GM10847 (cell line): ENCODE measurements around the gene RENBP.

Experiments
- POLR2A ChIP-seq: IDR thresholded peaks from 2 replicates; pipeline ENCODE4 v1.6.1; 2011; ENCODE audit not compliant: insufficient read length; ENCODE audit errors: extremely low read depth

The RENBP gene

DNA sequence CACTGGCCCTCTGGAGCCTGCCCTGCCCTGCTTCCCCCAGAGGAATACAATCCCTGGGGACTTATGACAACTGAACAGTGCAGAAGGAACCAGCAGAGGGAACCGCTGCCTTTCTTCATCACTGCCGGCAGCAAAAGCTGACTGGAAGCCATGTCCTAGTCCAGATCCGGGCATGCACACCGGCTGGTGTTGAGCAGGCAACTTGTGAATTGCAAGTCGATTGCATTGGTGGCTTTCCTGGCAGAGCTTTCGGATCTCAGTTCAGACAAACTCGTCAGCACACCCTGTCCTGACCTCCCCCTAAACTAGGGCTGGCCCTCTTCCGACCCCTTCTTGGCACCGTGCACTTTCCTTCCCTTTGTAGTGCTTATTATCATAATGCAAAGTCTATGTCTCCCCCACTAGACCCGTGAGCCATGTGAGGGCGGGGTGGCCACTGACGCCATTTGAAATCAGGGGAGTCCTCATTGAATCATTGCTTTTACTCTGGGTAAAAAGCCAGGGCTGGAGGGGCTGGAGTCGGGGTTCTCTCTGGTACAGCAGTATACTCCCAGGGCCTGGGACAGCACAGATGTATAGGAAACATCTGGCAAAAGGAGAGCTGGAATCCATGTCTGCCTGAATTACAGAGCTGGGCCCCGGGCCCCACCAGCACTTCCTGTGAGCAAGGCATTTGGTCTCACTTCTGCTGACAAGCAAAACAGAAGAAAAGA is 20.1 kb downstream of the RENBP start:
- TF ChIP-seq POLR2A: no peak

DNA sequence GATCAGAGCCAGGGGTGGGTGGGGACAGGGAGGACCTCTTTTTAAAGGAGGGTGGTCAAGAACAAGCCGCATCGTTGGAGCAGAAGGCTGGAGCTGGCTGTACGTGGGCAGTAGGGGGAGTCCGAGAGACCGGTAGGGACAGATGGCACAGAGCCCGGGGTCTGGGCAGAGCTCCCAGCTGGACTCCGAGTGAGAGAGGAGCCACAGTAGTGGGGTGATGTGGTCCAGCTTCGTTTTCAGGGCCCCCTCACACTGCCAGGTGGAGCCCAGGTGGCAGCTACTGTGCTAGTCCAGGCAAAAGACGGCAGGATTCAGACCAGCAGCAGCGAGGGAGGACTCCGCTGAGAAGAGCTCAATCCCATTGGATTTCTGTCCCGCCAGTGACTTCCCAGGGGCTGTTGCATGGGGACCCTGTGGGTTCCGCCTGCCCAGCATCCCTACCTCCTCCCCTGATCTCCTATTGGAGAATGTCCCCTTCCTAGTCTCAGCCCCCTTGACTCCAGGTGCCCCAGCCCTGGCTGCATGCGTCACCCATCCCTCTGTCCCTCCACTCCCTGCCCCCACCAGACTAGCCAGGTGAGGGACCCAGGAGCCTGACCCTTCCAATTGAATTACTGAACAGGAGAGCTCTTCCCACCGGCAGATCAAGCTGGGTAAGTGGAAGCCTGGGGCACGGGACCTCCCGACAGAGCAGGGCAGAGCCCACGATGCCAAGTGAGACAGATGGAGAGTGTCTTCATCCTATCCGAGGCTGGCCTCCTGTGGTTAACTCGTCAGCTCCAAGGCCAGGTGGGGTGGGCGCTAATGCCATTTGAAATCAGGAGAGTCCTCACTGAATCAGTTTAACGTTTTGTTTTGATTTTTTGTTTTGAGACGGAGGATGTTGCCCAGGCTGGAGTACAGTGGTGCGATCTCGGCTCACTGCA is 21.2 kb downstream of the RENBP start:
- no peak for TF ChIP-seq POLR2A

- TF ChIP-seq POLR2A: no peak
Observed at GRCh38 chrX:153921511-153922446, 22.7 kb downstream of the RENBP start.

GRCh38 chrX:153921070-153921469 is 23.4 kb downstream of the RENBP start:
- TF ChIP-seq POLR2A: no peak

DNA sequence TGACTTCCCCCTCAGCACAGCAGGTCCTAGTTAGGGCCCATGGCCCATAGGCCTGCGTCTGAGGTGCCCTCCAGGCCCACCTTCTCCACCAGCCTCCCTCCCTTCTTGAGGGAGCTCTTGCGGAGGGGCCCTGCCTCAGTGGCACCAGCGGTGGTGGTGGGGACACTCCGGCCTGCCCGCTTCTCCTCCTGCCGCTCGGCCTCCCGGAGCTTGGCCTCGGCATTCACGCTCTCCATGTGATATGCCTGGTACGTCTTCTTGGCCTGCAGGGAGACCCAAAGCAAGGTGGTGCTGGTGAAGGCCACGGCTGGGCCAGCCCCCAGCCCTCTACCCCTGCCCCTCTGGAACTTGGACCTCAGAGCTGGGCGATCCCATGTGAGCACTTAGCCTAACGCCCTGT is 23.9 kb downstream of the RENBP start:
- TF ChIP-seq POLR2A: no peak

DNA sequence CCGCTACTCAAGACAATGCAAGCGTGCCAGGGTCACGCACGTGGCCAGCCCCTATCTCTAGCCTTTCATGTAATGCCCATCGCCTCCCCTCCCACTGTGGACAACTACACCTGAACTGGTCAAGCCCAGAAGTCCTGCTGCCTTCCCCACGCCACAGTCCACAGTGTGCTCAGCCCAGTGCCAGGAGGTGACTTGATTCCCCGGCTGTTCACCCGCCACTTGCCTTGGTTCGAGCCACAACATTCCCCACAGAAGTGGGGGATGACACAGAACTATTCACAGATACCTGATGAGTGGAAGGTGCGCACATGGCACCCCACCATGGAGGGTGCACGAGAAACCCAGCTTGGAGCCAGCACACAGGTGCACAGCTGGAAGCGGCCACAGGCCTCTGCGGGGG is 25.2 kb downstream of the RENBP start:
- no peak for TF ChIP-seq POLR2A

- TF ChIP-seq POLR2A: no peak
Observed at GRCh38 chrX:153917869-153918268, 26.6 kb downstream of the RENBP start.

DNA sequence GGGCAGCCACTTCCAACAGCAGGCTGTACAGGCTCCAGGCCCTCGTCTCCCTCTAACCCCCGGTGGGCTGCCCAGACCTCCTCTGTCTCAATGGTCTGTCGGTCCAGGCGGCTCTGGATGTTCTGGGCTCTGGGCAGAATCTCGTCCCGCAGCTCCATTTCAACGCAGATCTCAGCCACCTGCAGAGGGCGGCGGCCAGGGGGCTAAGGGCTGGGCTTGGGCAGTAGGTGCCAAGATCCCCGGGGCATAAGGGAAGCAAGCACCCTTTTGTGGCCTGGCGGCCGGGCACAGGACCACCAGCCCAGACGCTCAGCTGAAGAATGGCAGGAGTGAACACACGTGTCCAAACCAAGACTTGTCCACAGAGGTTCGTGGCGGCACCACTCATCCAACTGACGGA is 30.7 kb downstream of the RENBP start:
- no peak for TF ChIP-seq POLR2A

DNA sequence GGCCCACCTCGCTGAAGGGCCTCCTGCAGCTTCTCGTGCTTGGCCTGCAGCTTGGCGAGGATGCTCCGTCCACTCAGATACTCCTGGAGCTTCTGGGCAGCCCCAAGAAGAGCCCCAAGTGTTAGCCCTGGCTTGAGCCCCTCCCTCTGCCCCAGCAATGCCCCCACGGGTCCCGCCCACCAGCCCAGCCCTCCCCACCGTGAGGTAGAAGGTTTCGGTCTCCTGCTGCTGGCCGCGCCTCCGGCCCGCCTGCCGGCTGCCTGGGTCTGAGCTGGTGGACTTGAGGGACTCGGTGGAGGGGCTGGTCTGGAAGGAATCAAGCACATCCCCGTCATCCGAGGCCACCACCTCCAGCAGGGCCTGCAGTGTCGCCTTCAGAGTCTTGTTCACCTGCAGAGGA is 31.2 kb downstream of the RENBP start:
- TF ChIP-seq POLR2A: no peak

DNA sequence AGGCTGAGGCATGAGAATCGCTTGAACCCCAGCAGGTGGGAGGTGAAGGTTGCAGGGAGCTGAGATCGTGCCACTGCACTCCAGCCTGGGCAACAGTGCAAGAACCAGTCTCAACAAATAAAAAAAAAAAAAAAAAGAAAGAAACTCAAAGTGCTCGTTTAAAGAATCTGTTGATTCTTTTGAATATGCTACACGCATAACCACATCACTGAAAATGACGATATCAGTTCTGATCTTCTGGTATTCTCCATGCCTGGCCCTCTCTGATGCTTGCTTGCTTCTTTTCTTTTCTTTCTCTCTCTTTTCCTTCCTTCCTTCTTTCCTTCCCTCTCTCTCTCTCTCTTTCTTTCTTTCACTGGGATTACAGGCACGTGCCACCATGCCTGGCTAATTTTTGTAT is 32.6 kb downstream of the RENBP start:
- TF ChIP-seq POLR2A: no peak

- no peak for TF ChIP-seq POLR2A
Observed at GRCh38 chrX:153910446-153910845, 34.0 kb downstream of the RENBP start.

GRCh38 chrX:153909980-153910360 is 34.5 kb downstream of the RENBP start:
- TF ChIP-seq POLR2A: no peak

DNA sequence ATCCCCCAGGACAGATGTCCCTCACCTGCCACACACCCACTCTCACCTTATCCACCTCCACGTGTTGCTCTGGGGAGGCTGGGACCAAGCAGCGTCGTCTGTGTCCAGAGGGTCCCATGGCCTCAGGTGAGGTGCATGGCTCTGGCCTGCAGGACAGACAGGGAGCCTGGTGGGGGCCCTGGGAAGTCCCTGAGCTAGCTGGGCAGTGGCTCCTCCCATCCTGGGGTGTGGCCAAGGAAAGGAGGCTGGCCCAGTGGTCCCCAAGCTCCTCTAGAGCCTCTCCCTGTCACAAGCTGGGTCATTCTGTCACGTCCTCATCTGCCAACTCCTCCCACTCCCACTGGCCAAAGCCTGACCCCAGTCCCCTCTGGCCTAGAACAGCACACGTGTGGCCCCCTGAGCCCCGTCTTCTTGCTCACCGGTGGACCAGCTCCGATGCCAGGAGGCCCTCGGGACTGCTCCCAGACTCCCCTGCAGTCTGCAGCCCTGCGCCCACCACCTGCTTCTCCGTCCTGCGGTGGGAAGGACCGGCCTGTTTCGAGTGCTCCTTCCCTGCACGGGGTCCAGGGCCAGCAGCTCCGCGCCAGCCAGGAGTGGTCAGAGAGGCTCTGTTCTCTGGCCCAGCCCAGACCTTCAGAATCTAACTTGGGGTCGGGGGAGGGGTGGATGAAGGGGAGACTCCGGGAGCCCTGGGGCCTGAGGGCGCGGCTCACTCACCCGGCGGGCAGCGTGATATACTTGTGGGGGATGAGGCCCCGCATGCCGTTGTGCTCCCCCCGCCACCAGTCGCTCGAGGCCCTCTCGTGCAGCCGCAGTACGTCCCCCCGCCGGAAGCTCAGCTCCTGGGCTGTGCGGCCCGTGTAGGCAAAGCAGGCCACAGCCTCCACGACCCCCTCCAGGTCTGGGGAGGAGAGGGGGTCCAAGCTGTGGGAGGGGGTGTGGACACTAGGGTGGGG is 35.1 kb downstream of the RENBP start:
- TF ChIP-seq POLR2A: no peak

DNA sequence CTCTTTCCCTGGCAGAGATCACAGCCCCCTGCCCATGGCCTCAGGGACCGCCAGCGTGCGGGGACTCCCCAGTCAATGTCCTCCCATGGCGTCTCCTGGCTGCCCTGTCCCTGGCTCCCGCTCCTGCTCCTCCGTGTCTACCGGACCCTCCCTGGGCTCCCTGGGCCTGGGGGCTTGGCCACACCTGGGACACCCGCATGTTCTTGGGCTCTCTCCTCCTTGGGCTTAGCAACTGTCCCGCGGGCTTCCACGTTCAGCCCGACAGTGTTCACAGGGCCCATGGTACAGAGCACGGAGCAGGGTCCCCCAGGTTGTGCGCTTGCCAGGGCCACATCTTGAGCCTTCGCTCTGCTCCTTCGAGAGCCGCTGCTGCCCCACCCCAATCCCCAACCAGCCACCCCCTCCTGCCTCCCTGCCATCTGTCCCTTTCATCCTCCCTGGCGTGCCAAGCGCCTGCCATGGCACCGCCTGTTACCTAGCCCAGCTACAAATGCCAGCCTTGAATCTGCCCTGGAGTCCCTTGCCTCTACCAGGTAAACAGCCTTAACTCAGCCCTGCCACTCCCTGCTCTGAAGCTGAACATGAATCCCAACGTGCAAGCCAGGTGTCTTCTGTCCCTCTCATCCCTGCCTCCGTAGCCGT is 36.1 kb downstream of the RENBP start:
- TF ChIP-seq POLR2A: no peak
